ENCODE data around the gene DRAP1.
"Not testable (repeated sequence)": the region's sequence is repeated elsewhere in the genome, so short reads cannot be mapped to it uniquely, and the experiment has no call there.

Gene DRAP1

GRCh38 chr11:65945430-65945911 is 26.2 kb downstream of the DRAP1 start, which contains the start of gene TSGA10IP:
TSS of gene TSGA10IP (plus strand) at chr11:65945480. CDS start at chr11:65945676, 196 bp downstream.
- no peak for DNase-seq (ENCODE audit: low spot score)
- TF ChIP-seq, protein P1, sequence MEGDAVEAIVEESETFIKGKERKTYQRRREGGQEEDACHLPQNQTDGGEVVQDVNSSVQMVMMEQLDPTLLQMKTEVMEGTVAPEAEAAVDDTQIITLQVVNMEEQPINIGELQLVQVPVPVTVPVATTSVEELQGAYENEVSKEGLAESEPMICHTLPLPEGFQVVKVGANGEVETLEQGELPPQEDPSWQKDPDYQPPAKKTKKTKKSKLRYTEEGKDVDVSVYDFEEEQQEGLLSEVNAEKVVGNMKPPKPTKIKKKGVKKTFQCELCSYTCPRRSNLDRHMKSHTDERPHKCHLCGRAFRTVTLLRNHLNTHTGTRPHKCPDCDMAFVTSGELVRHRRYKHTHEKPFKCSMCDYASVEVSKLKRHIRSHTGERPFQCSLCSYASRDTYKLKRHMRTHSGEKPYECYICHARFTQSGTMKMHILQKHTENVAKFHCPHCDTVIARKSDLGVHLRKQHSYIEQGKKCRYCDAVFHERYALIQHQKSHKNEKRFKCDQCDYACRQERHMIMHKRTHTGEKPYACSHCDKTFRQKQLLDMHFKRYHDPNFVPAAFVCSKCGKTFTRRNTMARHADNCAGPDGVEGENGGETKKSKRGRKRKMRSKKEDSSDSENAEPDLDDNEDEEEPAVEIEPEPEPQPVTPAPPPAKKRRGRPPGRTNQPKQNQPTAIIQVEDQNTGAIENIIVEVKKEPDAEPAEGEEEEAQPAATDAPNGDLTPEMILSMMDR (IDR thresholded peaks at IDR 0.05; ENCODE audit: borderline replicate concordance, control extremely low read depth, extremely low read depth, insufficient read depth, missing control alignments): no peak
- in situ Hi-C loops (cut with MboI; ENCODE audit: low sequenced_read_pairs, unreplicated experiment): no loop called here

- TF ChIP-seq, protein P1 (IDR thresholded peaks at IDR 0.05; ENCODE audit: borderline replicate concordance, control extremely low read depth, extremely low read depth, insufficient read depth, missing control alignments): no peak
- DNase-seq (ENCODE audit: low spot score): no peak
- in situ Hi-C loops (cut with MboI; ENCODE audit: low sequenced_read_pairs, unreplicated experiment): no loop called here
Observed at GRCh38 chr11:65945941-65946558, 26.8 kb downstream of the DRAP1 start.

- in situ Hi-C loops (cut with MboI; ENCODE audit: low sequenced_read_pairs, unreplicated experiment): no loop called here
- no peak for DNase-seq (ENCODE audit: low spot score)
- TF ChIP-seq, protein P1 (IDR thresholded peaks at IDR 0.05; ENCODE audit: borderline replicate concordance, control extremely low read depth, extremely low read depth, insufficient read depth, missing control alignments): no peak
Observed at GRCh38 chr11:65946655-65947054, 27.4 kb downstream of the DRAP1 start.

DNA sequence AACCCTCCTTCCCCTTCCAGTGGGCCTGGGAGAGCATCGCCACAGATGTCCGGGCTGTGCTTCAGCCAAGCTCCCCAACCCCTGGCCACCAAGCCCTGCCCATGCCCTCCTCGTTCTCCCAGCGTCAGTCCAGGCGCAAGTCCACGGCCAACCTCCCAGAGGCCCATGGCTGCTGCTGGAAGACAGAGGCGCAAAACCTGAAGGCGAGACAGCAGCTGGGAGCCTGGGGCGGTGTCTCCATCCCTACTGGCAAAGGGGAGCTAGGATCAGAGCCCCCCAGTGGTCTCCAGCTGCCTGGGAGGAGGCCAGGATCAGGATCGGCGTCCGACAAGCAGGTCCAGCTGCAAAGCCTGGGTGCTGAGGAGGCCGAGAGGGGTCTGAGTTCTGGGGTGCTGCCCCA is 27.9 kb downstream of the DRAP1 start:
- in situ Hi-C loops (cut with MboI; ENCODE audit: low sequenced_read_pairs, unreplicated experiment): no loop called here
- DNase-seq (ENCODE audit: low spot score): no peak
- TF ChIP-seq, protein P1 (IDR thresholded peaks at IDR 0.05; ENCODE audit: borderline replicate concordance, control extremely low read depth, extremely low read depth, insufficient read depth, missing control alignments): no peak

DNA sequence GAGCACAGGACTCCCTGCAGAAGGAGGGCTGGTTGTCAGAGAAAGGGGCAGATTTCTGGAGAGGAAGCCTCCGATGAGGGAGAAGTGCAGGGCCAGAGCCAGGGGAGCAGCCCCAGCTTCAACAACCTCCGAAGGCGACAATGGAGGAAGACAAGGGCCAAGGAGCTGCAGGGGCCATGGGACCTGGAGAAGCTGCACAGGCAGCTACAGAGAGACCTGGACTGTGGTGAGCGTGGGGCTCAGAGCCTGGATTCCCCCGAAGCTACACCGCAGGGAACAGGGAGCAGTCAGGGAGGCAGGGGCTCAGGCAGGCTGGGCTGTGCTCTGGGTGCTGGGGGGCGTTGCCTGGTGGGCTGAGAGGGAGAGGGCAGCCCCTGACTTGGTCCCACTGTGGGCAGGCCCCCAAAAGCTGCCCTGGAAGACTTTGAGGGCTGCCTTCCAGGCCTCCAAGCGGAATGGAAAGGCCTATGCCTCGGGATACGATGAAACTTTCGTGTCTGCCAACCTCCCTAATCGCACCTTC is 28.4 kb downstream of the DRAP1 start:
- TF ChIP-seq, protein P1 (IDR thresholded peaks at IDR 0.05; ENCODE audit: borderline replicate concordance, control extremely low read depth, extremely low read depth, insufficient read depth, missing control alignments): no peak
- in situ Hi-C loops (cut with MboI; ENCODE audit: low sequenced_read_pairs, unreplicated experiment): no loop called here
- DNase-seq (ENCODE audit: low spot score): no peak

- DNase-seq (ENCODE audit: low spot score); in situ Hi-C loops (cut with MboI; ENCODE audit: low sequenced_read_pairs, unreplicated experiment): not testable (repeated sequence)
Observed at GRCh38 chr11:65950711-65951110, 31.5 kb downstream of the DRAP1 start.

DNA sequence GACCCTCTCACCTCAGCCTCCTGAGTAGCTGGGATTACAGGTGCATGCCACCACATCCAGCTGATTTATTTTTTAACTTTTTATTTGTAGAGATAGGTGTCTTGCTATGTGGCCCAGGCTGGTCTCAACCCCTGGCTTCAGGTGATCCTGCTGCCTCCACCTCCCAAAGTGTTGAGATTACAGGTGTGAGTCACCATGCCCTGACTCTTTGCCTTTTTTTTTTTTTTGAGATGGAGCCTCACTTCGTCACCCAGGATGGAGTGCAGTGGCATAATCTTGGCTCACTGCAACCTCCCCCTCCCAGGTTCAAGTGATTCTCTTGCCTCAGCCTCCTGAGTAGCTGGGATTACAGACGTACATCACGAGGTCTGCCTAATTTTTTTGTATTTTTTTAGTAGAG is 32.4 kb downstream of the DRAP1 start:
- DNase-seq (ENCODE audit: low spot score); in situ Hi-C loops (cut with MboI; ENCODE audit: low sequenced_read_pairs, unreplicated experiment): not testable (repeated sequence)
